Measurements from ENCODE around the gene KIF23.

- TF ChIP-seq POLR2A (IDR thresholded peaks at IDR 0.05) = no peak
- TF ChIP-seq, protein P1, sequence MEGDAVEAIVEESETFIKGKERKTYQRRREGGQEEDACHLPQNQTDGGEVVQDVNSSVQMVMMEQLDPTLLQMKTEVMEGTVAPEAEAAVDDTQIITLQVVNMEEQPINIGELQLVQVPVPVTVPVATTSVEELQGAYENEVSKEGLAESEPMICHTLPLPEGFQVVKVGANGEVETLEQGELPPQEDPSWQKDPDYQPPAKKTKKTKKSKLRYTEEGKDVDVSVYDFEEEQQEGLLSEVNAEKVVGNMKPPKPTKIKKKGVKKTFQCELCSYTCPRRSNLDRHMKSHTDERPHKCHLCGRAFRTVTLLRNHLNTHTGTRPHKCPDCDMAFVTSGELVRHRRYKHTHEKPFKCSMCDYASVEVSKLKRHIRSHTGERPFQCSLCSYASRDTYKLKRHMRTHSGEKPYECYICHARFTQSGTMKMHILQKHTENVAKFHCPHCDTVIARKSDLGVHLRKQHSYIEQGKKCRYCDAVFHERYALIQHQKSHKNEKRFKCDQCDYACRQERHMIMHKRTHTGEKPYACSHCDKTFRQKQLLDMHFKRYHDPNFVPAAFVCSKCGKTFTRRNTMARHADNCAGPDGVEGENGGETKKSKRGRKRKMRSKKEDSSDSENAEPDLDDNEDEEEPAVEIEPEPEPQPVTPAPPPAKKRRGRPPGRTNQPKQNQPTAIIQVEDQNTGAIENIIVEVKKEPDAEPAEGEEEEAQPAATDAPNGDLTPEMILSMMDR (IDR thresholded peaks at IDR 0.05 in 4 of 5, conservative IDR thresholded peaks at IDR 0.05 in 1 of 5) = no peak
Observed at GRCh38 chr15:69435985-69436384, 21.8 kb downstream of the KIF23 start.

Measured in gastrocnemius medialis (tissue), 4 donors.